Tibial nerve (tissue), 4 donors: ENCODE measurements around the gene WFDC9.
"Not testable (repeated sequence)": the region's sequence is repeated elsewhere in the genome, so short reads cannot be mapped to it uniquely, and the experiment has no call there.

ENCODE experiments used
- EP300 ChIP-seq, 2 donors: sonication (generic); formaldehyde crosslinking; IDR thresholded peaks; one replicate each; pipeline ENCODE4 v1.6.1; 2017; ENCODE audit warnings: antibody characterized with exemption in 2 of 2, mild to moderate bottlenecking in 1 of 2
- POLR2A ChIP-seq, 2 donors: fragments of 450-650 bp; IDR thresholded peaks; one replicate each; pipeline ENCODE4 v1.6.1; 2017; ENCODE audit warnings: antibody characterized with exemption in 2 of 2, mild to moderate bottlenecking in 2 of 2, moderate library complexity in 2 of 2
- TF ChIP-seq, protein P1 (sequence below), 5 experiments: fragments of 200-600 bp in 3 of 5; fragments of 450-650 bp in 2 of 5; sonication (generic) in 3 of 5; IDR thresholded peaks; one replicate each; pipeline ENCODE4 v1.5.1; 2016 to 2019; ENCODE audit warnings: antibody characterized with exemption in 5 of 5, mild to moderate bottlenecking in 3 of 5, moderate library complexity in 2 of 5

DNA sequence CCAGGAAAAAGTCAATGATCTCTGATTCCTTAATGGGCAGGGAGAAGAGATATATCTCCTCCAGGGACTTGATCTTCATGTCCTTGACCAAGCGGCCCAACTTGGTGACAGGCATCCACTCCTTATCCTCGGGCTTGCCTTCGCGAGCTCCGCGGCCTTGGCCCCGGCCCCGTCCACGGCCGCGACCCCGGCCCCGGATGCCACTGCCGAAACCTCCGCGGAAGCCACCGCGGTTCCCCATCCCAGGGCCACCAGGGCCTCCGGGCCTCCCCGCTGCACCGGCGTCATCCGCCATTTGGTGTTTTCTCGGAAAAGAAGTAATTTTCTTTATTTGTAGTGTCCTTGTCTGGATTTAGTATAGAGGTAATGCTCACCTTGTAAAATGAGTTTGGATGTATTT is 10.0 kb upstream of the WFDC9 start:
- not testable (repeated sequence) for TF ChIP-seq POLR2A, EP300 (IDR thresholded peaks at IDR 0.05)
- TF ChIP-seq, protein P1, sequence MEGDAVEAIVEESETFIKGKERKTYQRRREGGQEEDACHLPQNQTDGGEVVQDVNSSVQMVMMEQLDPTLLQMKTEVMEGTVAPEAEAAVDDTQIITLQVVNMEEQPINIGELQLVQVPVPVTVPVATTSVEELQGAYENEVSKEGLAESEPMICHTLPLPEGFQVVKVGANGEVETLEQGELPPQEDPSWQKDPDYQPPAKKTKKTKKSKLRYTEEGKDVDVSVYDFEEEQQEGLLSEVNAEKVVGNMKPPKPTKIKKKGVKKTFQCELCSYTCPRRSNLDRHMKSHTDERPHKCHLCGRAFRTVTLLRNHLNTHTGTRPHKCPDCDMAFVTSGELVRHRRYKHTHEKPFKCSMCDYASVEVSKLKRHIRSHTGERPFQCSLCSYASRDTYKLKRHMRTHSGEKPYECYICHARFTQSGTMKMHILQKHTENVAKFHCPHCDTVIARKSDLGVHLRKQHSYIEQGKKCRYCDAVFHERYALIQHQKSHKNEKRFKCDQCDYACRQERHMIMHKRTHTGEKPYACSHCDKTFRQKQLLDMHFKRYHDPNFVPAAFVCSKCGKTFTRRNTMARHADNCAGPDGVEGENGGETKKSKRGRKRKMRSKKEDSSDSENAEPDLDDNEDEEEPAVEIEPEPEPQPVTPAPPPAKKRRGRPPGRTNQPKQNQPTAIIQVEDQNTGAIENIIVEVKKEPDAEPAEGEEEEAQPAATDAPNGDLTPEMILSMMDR (IDR thresholded peaks at IDR 0.05) = not testable (repeated sequence)
